DMS79 treated with DMSO at 0.1 percent for 48 hours (cell line): ENCODE measurements around the gene MNT.

ENCODE experiments used
- DNase-seq: peaks from one replicate; lab custom pipeline; 2025; lab: John Stamatoyannopoulos, UW

Gene MNT

DNA sequence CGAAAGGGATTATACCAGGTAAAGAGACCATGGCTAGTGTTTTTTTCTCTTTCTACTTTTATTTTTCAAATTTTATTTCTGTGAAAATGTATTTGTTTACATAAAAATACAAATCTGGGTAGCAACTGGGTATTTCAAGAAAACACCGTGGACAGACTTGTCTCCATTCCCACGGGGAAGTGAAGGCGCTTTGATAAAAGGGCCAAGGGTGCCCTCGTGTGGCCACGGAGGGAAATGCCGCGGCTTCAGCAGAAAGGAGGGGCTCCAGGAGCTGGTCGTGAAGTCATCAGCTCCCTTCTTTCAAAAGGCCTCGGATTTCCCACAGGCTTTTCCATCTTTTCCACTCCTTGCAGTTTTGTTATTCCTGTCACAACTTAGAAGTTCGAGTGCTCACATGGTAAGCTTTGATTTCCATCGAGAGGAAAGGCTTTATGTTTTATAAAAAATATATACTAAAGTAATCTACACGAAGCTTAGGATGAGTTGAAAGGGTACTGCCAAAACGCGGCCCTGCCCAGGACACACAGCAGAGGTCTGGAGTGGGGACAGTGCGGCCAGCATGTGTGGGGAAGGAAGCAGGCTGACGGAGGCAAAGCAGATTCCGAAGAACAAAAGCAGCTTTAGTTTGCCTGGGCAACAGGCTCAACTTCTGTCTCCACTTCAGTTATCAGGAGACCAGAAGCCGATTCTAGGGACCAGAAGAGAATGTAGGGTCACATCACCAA, 15.3 kb upstream of the MNT start:
- peak; percentile 74 for DNase-seq

DNA sequence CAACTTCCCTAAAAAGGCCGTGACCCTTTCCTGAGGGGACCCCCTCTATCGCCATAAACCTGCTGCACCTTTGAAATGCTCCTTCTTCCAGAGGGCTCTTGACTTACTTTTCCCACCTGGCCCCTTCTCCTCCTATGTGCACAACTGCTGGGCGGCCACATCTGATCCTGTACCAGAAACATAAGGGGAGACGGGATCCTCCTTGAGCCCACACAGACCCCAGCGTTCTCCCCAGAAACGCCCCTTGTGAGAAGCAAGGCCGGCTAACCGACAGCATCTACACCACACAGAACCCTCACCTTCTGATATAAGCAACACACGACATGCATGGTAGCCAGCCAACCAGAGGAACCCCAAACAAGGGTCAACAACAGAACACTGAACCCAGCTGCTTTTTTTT, 14.2 kb upstream of the MNT start:
- DNase-seq: no peak

DNA sequence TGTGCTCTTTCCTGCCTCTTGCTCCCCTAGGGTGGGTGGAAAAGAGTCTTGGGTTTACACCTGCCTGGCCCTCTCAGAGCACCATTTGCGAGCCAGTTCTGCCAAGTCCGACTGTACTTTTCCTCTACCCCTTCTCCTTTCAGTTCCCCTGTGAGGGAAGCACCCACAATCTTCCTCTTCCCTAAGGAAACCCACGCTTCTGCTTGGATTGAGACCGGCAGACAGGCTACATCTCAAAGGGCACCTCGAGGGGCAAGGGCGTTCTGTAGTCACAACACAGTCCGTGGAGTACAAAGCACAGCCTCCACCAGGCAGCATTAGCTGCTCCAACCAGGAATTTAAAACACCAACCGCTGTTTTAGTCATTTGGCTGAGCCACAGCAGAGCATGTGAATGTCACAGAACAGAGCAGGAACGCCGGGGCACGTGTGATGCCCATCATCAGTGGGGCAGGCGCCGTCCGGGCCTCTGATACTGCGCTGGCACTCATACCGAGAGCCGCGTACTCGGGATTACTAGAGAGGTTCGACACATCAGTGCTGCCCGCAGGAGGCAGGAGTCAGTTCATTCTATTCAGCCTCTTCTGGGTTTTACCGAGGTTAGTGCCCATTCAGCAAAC, 13.7 kb upstream of the MNT start:
- DNase-seq: no peak

DNA sequence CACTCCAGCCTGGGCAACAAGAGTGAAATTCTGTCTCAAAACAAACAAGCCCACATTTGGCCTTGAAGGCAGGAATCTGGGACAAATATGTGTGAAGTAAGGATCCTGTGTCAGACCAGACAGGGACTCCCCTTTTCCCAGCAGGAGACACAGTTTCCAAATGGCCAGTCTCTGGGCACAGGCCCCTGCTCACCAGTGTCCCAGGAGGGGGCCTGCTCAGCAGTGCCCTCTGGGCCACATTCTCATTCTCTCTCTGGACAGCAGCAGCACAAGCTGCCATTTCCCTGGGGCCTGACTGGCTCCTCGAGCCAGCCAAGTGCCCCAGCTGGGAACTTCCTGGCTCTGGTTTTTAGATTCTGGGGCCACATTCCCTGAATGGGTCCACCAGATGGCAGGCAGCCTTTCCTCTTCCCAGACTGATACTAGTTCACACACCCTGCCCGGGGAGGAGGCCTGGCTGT, 11.7 kb upstream of the MNT start:
- no peak for DNase-seq

DNA sequence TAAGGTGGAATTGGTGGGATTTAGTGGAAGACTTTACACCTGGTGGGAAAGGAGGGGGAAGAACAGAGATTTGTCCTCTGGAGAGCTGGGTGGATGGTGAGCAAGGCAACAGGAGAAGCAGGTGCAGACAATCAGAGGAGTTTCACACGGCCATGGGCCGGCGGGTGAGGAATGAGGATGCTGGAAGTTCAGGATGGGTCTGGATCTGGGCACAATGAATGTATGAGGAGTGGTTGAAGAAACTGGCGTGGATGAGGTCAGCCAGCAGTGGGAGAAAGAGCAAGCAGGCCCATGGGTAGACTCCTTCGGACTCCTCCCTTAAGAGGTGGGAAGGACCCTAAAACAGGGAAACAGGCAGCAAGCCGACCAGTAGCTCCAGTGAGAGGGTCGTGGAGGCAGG, 10.1 kb upstream of the MNT start:
- DNase-seq: no peak

DNA sequence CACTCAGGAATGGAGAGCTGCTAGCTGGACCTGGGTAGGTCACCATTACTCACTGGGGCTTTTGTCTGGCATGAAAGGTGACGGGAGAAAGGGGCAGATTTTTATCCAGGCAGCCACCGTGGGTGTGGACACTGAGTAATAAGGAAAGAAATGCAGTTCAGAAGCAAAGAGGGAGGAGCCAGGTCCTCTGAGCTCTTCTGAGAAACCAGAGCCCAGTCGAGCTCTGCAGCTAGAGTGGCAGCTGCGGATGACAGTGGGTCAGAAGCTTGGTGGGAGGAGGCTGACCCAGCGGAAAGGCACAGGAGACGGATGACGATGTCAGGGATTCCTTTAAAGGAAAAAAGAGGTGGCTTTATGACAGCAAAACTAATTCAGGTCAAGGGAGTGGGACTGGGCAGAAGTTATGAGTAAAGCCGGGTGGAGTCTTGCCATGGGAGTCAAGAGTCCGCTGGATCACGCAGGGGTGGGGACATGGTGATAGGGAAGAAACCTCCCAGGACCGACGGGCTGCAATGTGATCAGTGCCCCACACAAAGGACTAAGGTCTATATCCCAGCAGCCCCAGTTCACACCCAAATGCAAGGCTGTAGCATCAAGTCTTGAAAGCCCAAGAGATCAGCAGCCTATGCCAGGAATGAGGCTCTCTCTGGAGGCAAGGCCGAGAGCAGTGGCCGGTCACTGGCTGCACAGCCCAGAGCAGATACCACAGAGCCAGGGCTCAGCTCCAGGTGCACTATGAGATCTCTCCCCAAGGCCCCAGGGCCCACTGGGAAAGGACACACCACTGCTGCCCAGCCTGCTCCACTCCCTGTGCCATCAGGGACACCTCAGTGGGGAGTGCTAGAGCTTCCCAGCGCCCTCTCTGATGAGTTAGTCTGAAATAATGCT, 6.3 kb upstream of the MNT start:
- DNase-seq: no peak

DNA sequence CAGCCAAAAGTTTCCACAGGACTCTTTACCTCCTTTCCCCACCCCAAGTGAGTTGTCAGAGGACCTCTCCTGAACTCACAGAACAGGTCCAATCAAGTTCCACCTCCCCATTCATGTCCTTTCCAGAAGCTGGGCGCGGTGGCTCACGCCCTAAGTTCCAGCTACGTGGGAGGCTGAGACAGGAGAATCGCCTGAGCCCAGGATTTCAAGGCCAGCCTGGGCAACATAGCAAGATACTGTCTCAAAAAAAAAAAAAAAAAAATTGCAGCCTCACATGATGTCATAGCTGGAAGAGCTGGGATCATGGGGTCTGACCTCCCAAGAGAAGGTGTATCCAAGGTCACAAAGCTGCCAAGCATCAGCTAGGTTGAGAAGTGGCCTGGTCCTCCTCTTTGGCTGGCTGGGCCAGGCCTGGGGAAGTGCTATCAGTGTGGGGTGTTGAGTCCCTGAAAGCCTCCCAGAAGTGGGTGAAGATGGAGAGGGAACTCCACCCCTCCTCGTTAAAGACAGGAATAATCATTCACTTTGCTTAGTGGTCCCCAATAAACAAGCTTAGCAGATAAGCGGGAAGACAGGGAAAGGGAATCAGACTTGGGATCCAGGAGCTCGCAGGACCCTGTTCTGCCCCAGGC, 5.5 kb upstream of the MNT start:
- DNase-seq: no peak

DNA sequence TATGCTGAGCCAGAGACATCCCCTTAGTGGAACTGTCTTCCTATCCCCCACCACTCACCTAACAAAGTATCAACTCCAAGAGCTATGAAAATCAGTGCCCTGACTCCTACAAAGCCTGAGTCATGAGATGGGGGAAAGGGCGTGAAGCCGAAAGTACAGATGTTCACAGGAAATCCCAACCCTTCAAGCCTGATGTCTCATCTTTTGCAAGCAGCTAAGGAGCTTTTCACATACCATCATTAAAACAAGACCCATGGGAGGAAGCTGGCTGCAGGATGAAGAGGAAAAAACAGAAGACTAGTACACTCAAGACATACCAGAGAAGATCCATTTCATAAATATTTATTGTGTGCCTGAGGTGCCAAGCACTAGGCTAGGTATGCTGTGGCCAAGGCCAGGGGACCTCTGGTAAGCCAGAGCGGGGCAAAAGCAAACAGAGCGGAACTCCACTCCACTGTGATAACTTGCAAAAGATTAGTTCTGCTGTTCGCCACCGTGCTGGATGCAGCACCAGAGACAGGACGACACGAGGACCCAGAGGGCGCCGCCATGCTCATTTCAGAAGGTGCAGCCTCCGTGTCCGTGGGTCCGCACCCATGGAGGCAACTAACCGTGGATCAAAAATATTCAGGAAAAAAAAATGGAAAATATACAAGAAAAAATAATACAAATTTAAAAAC, 4.5 kb upstream of the MNT start:
- DNase-seq: no peak

DNA sequence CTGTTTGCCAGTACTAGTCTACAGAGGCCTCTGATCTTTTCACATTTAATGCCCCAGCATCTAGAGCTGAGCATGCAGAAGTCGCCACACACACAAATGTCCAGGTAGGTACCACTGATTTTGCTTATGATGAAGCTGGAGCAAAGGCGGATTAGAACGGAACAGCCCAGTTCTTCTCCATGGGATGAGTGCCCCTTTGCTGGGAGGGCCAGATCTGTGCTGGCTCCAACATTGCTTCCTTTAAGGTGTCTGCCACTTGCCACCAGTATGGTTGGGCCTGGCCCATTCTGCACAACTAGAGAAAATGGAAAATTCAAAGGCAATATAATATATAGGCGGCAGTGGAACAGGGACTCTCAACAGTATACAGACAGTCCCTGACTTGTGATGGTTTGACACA, 2.2 kb upstream of the MNT start:
- DNase-seq: no peak

DNA sequence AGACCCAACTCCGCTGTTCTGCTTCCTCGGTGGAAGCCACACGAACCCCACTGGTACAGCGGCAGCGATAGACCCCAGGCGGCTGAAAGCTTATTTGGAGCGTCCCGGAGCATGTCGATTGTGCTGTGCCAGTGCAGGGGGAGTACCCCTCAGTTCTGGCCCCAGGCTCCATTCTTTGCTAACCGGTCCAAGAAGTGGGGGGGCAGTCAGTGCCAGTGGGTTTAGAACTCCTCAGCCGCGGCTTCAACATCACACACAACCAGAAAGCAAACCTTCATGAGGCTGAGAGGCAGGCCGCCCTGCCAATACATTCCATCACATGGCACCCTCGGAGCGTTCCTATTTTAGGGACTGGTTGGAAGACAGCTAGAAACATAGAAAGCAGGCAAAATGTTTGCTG, 1.7 kb upstream of the MNT start:
- no peak for DNase-seq

DNA sequence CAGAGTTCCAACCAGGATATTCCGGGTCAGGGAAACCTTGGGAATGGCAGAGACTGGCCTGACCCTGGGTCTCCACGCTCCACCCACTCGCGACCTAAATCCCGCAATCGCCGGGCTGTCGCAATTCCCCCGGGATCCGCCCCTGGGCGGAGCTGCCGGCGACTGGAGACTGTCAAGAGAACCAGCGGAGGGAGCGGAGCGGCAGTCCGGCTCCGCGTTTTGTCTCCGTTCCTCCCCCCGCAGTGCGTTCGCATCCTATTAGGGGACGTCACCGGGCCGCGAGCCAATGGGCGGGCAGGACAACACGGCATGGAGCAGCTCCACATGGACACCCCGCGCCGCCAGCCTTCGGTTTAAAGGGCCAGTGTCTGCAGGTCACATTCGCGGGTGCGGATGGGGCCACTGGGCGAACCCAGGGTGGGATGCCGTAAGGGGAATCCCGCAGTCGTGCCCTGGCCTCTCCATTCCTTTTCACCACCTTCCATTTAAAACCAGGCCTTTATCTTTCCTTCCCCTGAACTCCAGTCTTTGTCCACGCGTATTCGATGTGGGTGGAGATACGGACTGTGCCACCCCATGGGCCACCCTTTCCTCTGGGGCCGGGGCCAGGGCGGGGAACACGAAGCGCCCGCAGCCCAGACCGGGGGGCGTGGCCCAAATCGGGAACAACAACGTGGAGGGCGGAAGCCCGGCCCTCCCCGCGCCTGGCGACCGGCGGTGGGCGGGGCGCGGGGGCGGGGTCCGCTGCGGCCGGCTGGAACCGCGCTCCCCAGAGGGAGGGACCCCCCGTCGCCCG, 764 bp upstream of the MNT start:
- peak; percentile 98 for DNase-seq

DNA sequence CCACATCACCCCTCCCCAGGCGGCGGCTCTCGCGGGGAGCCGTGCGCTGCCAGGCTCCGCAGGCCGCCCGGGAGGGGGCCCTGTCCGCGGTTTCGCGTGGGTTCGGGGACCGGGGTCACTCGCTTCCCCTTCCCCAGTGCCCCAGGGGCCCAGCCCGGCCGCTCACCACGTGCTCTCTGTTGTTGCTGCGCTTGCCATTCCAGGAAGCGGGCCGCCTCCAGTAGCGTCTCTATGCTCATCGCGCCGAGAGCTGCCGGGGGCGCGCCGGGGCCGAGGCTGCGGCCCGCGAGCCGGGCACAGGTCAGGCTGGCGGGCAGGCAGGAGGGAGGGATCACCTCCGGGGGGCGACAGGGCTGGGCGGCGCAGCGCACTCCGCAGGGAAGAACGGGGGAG, 390 bp downstream of the MNT start:
- DNase-seq: no peak

DNA sequence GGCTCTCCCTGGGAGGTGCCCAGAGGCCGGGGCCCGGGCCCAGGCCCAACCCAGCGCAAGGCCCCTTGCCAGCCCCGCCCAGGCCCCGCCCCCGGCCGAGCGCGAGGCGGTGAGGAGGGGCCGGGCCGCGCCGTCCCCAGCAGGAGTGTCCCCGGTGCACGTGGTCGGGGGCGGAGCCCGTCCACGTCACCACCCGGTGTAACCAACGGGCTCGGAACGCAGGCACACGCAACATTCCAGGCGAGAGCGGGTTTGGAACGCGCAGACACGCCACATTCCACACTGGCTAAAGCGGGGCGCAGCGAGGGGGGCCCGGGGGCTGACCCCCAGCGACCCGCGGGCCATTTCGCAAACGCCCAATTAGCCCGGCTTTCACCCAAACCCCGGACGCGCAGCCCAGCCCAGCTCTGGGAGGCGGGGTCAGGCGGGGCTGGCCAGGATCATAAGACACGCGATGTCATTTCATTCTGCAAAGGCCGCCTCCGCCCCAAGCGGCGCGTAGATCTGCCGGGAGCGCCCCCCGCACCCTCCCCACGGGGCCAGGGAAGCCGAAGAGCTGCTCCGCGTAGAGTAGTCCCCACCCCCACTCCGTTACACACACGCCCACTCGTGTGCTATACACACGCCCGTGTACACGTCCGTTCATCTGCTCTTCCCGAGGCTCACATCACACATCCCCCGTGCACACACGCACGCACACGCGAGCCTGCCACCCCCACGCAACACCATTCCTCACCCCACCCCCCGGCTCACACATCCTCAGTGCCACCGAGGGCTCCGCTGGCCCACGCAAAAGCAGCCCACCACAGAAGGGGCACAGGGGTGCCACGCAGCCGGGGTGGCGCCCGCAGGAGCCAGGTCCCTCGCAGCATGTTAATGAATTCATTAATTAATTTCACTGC, 1.0 kb downstream of the MNT start:
- DNase-seq: peak; percentile 91

DNA sequence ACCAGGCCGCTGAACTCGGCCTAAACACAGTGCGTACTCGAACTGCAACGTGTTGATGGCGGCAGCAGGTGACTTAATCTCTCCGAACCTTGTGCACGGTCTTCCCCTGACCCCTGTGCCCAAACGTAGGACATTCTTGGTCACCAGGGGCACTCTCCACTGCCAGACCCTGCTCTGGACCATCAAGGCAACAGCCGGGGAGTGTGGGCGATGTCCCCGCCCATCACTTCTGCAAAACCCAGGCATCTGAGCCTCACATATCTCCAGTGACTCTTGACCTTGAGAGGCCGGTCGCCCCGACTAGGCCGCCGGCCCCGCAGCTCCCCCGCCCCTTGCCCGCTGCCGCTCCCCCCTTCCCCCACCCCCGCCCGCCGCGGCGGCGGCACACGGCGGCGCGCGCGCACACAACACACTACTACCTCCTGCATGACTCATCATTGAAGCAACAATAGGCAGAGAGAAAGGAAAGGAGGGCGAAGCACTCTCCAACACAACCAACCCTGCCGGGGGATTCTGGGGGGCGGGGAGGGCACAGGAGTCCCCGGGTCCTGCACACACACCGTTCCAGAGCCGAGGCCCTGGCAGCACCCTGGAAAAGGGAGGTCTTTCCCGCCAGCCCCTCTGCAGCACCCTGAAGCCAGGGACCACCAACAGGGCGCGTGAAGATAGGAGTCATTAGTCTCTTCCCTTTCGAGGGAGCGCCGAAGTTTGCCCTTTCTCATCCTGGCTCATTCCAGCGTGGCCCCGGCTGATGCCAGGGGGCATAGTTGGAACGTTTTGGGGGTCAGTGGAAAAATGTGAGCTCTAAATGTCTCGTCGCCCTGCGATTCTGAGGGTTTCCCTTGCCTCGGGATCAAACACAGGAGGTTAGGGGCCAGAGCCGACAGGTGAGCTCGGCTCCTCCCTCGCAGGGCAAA, 1.9 kb downstream of the MNT start:
- peak; percentile 68 for DNase-seq

DNA sequence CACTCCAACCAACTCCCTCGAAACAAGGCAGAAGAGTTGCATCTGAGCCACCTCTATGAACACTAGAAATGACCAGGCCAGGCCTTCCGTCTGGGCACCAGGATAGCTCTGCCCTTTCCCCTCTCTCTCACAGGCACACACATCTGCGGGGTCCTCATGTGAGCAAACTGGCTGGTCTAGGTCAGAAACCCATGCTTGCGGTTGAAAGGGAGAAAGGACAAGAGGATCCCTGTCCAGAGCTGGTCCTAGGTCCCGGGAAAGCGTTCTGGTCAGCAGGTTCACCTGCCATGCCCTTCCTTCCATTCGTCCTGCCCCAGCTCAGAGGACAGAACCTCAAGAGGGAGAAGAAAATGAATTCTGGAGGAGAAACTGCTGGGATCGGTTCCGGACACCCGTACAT, 2.7 kb downstream of the MNT start:
- DNase-seq: no peak

DNA sequence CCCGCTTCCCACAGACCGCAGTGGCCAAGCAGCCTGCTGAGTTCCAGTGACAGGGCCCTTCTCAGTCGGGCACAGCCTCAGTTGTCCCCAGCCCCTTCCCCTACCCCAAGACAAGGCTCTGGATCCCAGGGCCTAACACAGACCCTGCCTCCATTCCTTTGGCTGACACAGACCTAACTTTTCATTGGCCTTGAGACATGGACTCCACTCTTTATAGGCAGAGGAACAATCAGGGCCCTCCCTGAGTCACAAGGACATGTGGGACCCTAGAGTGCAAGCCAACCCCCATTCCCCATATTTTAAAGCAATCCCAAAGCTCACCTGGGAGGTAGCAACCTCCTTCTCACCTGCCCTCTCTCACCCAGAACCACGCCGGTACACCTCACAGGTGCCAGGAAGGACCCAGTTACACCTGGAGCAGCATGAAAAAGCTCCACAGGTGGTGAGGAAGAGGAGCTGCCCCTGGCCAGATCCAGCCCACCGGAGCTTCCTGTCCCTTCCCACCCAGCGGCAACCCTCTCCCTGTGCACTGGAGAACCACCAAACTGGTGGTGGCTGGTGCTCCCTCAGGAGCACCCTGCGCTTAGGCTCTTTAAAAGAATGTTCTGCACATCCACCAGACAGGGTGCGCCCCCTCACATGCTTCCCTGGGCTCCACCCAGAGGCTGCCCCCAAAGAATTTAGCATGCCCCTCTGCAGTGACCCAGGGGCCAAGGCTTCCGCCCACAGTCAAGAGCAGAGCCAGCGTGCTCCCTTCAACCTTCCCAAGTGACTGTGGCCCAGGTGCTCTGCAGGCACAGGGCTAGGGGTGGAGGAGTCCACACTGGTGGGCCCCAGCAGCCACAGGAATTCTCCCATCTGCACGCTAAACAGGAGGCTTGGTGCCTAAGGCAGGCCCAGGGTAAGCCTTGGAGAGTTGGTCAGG, 3.4 kb downstream of the MNT start:
- no peak for DNase-seq

DNA sequence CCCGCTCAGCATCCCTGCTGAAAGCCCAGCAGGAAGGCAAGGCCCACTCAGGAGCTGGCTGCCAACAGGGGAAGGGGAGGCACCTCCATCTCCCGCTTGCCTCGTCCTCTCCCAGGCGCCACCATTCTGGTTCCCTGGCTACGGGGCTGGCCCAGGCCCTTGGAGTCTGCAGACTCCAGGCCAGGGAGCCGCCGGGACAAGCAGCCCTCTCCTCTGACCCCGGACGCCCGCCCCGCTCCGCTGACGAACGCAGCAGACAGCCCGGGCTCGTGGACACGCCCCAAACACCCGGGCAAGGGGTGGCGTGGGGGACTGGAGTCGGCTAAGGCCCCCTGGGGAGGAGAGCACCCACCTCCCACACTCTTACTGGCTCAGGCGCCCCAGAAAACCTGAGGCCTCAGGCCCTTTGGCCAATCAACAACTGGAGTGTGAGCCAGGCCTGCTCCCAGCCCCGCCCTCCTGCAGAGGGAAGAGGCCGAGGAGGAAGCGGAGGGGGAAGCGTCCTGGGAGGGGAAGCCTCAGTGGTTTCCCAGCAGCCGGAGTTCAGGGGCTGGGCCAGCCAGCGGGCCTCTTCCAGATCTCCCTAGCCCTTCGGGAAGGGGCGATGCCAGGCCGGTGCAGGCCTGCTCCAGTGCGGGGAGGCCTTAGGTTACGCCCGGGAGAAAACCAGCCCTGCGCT, 4.2 kb downstream of the MNT start:
- DNase-seq: peak; percentile 79
